ENCODE data around the gene VIPR2.

DNA sequence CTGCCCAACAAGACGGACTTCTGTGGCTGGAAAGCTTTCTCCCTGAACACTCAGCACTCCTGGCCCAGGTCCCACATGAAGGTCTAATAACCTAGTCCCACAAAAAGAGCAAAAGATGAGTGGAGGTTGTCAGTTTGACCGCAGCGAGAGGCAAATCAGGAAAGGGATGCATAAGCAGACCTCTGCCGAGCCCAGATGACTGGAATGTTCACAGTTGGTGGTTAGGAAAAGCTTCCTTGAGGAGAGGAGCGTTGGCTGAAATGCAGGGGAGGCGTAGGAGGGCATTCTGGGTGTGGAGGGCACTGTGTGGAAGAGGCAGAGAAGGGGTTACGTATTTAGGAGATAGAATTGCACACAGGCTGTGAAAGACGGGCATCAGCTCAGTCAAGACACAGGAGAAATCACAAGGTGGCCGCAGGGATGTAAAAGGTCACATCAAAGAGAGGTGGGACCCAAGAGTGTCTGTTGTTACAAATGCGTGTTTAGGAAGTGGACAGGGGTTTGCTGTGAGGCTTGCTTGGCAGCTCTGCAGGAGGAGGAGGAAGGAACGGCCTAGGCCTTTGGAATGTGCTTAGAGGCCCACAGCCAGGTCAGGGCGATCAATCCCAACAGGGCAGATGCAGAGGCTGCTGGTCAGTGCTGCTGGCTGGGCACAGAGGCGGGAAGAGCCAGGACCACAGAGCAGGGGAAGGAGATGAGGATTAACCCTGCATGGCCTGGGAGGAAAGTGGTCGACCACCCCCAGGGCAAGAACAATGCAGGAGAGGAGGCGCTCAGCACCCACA, 133.5 kb downstream of the VIPR2 start:
- TF ChIP-seq, protein P1, sequence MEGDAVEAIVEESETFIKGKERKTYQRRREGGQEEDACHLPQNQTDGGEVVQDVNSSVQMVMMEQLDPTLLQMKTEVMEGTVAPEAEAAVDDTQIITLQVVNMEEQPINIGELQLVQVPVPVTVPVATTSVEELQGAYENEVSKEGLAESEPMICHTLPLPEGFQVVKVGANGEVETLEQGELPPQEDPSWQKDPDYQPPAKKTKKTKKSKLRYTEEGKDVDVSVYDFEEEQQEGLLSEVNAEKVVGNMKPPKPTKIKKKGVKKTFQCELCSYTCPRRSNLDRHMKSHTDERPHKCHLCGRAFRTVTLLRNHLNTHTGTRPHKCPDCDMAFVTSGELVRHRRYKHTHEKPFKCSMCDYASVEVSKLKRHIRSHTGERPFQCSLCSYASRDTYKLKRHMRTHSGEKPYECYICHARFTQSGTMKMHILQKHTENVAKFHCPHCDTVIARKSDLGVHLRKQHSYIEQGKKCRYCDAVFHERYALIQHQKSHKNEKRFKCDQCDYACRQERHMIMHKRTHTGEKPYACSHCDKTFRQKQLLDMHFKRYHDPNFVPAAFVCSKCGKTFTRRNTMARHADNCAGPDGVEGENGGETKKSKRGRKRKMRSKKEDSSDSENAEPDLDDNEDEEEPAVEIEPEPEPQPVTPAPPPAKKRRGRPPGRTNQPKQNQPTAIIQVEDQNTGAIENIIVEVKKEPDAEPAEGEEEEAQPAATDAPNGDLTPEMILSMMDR (IDR thresholded peaks at IDR 0.05), result no peak
- TF ChIP-seq POLR2A (IDR thresholded peaks at IDR 0.05), result no peak
